T-cell (primary cell): Measurements from ENCODE around the gene MDM1. TPM values are rescaled to one million over a fixed set of nuclear protein-coding genes. Genes with fewer than 3 reads are reported as not detected.

Source experiments
- ATAC-seq, 4 experiments: fragments of 200-7000 bp in 3 of 4; fragments of 150-1000 bp in 1 of 4; cut with Tn5 transposase; replicated peaks in 1 of 4; 1 replicate in 3 of 4; 2 replicates in 1 of 4; pipeline ENCODE4 v1.10.0; 2021; ENCODE audit warnings: moderate library complexity in 3 of 4, mild to moderate bottlenecking in 2 of 4, moderate number of reproducible peaks in 1 of 4
- CTCF ChIA-PET, 2 donors: fragments of 300-600 bp; sonication (Branson Sonifier 250); formaldehyde crosslinking; loops; one replicate each; lab custom pipeline; 2022; ENCODE audit warnings: antibody characterized with exemption in 2 of 2; lab: Charles Lee
- POLR2A ChIA-PET, 2 donors: fragments of 300-600 bp; sonication (Branson Sonifier 250); formaldehyde crosslinking; loops; one replicate each; lab custom pipeline; 2022; ENCODE audit warnings: antibody characterized with exemption in 2 of 2; lab: Charles Lee
- DNase-seq, 35 experiments: peaks; one replicate each; pipeline versions ENCODE4 v3.0.0 to v3.0.0-alpha.2; 2013 to 2023
- H3K27ac ChIP-seq: one replicate; pipeline ENCODE4 v1.5.1; 2013; ENCODE audit warnings: low read length
- H3K27me3 ChIP-seq, 2 experiments: replicated peaks in 1 of 2; 1 replicate in 1 of 2; 2 replicates in 1 of 2; pipeline versions ENCODE4 v1.6.1 to v1.7.0; 2013; ENCODE audit warnings: low read length in 1 of 2, mixed read lengths in 1 of 2; ENCODE audit not compliant: control insufficient read depth in 2 of 2, insufficient read depth in 2 of 2; ENCODE audit errors: extremely low read depth in 1 of 2
- H3K36me3 ChIP-seq, 2 donors: 1 replicate in 1 of 2; 2 replicates in 1 of 2; pipeline versions ENCODE4 v1.6.1 to v1.7.0; 2013; ENCODE audit warnings: low read length in 1 of 2; ENCODE audit not compliant: control insufficient read depth in 2 of 2, insufficient read depth in 1 of 2; ENCODE audit errors: extremely low read depth in 1 of 2
- H3K4me1 ChIP-seq, 2 experiments: 1 replicate in 1 of 2; 2 replicates in 1 of 2; pipeline versions ENCODE4 v1.6.1 to v1.7.0; 2013; ENCODE audit warnings: low read length in 2 of 2, mixed read lengths in 1 of 2; ENCODE audit not compliant: insufficient read depth in 2 of 2, control insufficient read depth in 1 of 2; ENCODE audit errors: extremely low read depth in 1 of 2
- H3K4me3 ChIP-seq, 2 donors: 1 replicate in 1 of 2; 2 replicates in 1 of 2; pipeline versions ENCODE4 v1.5.1 to v1.7.0; 2013; ENCODE audit warnings: mild to moderate bottlenecking in 2 of 2, low read length in 1 of 2, moderate library complexity in 1 of 2; ENCODE audit not compliant: control insufficient read depth in 1 of 2; ENCODE audit errors: extremely low read depth in 1 of 2
- H3K9me3 ChIP-seq: 2 replicates; pipeline ENCODE4 v1.7.0; 2013
- H3K27ac Mint-ChIP-seq, 2 donors: one replicate each; pipeline ENCODE4 v1.8.0; 2020 to 2021; ENCODE audit warnings: mild to moderate bottlenecking in 2 of 2, mixed read lengths in 2 of 2
- H3K27me3 Mint-ChIP-seq, 2 donors: one replicate each; pipeline ENCODE4 v1.8.0; 2021 to 2022; ENCODE audit warnings: mixed read lengths in 2 of 2
- H3K36me3 Mint-ChIP-seq: one replicate; pipeline ENCODE4 v1.8.0; 2021; ENCODE audit warnings: mixed read lengths
- H3K4me1 Mint-ChIP-seq, 3 donors: one replicate each; pipeline ENCODE4 v1.8.0; 2020 to 2022; ENCODE audit warnings: mixed read lengths in 3 of 3, mild to moderate bottlenecking in 1 of 3
- H3K4me3 Mint-ChIP-seq, 3 donors: one replicate each; pipeline ENCODE4 v1.8.0; 2020 to 2022; ENCODE audit warnings: mild to moderate bottlenecking in 3 of 3, mixed read lengths in 3 of 3, moderate library complexity in 3 of 3
- H3K9me3 Mint-ChIP-seq, 3 donors: one replicate each; pipeline ENCODE4 v1.8.0; 2020 to 2022; ENCODE audit warnings: mixed read lengths in 3 of 3
- WGBS: methylation state at CpG from one replicate; pipeline ENCODE4 v1.1.5; 2013; ENCODE audit warnings: missing lambda C conversion rate; ENCODE audit not compliant: insufficient coverage; 5-methylcytosine and 5-hydroxymethylcytosine counted together
- total RNA-seq, 35 experiments: library from RNA in 6 of 35; stranded (reverse) in 6 of 35; fragments of 120-200 nt in 1 of 35; gene quantifications; one replicate each; pipeline versions ENCODE4 v1.2.1 to v1.2.4 and lab custom pipeline; 2013 to 2026

The MDM1 gene
- total RNA-seq, 5 donors from 2014 or later (not counting 1 experiment from before 2014, with no cell fraction given): 21.1 to 25.7 (median 23.8) TPM

- no peaks in the 10 kb centered on the region for H3K9me3 ChIP-seq
- Mint-ChIP-seq H3K36me3 (peaks cover 25% of the 10 kb centered on the region), H3K27me3 (no peaks in the 10 kb centered on the region), H3K4me3 (no peak overlapping the region), H3K4me1 (peaks cover 2 to 7% (median 3%) of the 10 kb centered on the region in 3 donors), H3K9me3 (no peaks in the 10 kb centered on the region), H3K27ac (no peak overlapping the region)
- peaks cover 3 to 5% of the 10 kb centered on the region in 2 donors for H3K36me3 ChIP-seq
- DNase-seq (no peak), ATAC-seq (no peak)
- CTCF ChIA-PET: interaction anchor here (0.7 to 3.5 kb wide), 5 partner anchors 98 to 965 kb away, joined by 3 to 21 read pairs (median 14); no protein-coding TSS in a partner anchor
- no CpG with 5 or more reads among the region's 2 CpGs for WGBS
- POLR2A ChIA-PET: interaction anchor here in 1 of 2 donors (0.8 kb wide), 1 partner anchor 347 kb away, joined by 3 read pairs; no protein-coding TSS in a partner anchor
- no peaks in the 10 kb centered on the region for H3K27me3 ChIP-seq
- H3K4me1 ChIP-seq: no peaks in the 10 kb centered on the region
- no peak overlapping the region for H3K27ac ChIP-seq
- no peak overlapping the region for H3K4me3 ChIP-seq
Observed at GRCh38 chr12:68321140-68321539, 11.0 kb downstream of the MDM1 start.

- WGBS: 91% methylated on average over 5 of the region's 11 CpGs
- no peaks in the 10 kb centered on the region for H3K4me1 ChIP-seq
- no peak for DNase-seq
- Mint-ChIP-seq H3K27ac (no peak overlapping the region), H3K36me3 (peaks cover 21% of the 10 kb centered on the region), H3K4me1 (peaks cover 0 to 3% (median 0%) of the 10 kb centered on the region in 3 donors), H3K27me3 (no peaks in the 10 kb centered on the region), H3K4me3 (no peak overlapping the region), H3K9me3 (no peaks in the 10 kb centered on the region)
- H3K9me3 ChIP-seq: no peaks in the 10 kb centered on the region
- CTCF ChIA-PET: interaction anchor here (0.7 to 3.5 kb wide), 11 partner anchors 11 to 964 kb away, joined by 3 to 21 read pairs (median 3); no protein-coding TSS in a partner anchor
- H3K36me3 ChIP-seq: peaks cover 0 to 6% of the 10 kb centered on the region in 2 donors
- ATAC-seq: no peak
- H3K4me3 ChIP-seq: no peak overlapping the region
- POLR2A ChIA-PET: interaction anchor here (0.5 to 0.7 kb wide), 2 partner anchors 24 to 64 kb away, joined by 4 to 8 read pairs; no protein-coding TSS in a partner anchor
- no peak overlapping the region for H3K27ac ChIP-seq
- no peaks in the 10 kb centered on the region for H3K27me3 ChIP-seq
Observed at GRCh38 chr12:68319988-68320623, 12.1 kb downstream of the MDM1 start.

- ATAC-seq: no peak
- H3K27ac Mint-ChIP-seq: no peak overlapping the region
- H3K9me3 ChIP-seq: no peaks in the 10 kb centered on the region
- H3K4me3 Mint-ChIP-seq: no peak overlapping the region
- H3K4me1 Mint-ChIP-seq: no peaks in the 10 kb centered on the region
- H3K27ac ChIP-seq: no peak overlapping the region
- no peak overlapping the region for H3K4me3 ChIP-seq
- no peaks in the 10 kb centered on the region for H3K4me1 ChIP-seq
- CTCF ChIA-PET: interaction anchor here (0.7 to 3.7 kb wide), 20 partner anchors 15 to 1592 kb away, joined by 3 to 69 read pairs (median 4); partner anchors contain the start of genes IL26 (in 2 of the 2), MDM1 (in 1 of the 2) and MDM2 (in 1 of the 2)
- DNase-seq: peak in 24 of 35 experiments; percentile 4 to 78 (median 34)
- H3K27me3 ChIP-seq: no peaks in the 10 kb centered on the region
- no peaks in the 10 kb centered on the region for H3K27me3 Mint-ChIP-seq
- H3K36me3 ChIP-seq: peaks cover 0 to 22% of the 10 kb centered on the region in 2 donors
- H3K36me3 Mint-ChIP-seq: peaks cover 16% of the 10 kb centered on the region
- WGBS: no CpG with 5 or more reads among the region's 1 CpG
- POLR2A ChIA-PET: interaction anchor here (0.6 kb wide), 2 partner anchors 255 to 490 kb away, joined by 5 read pairs; no protein-coding TSS in a partner anchor
- no peaks in the 10 kb centered on the region for H3K9me3 Mint-ChIP-seq
Observed at GRCh38 chr12:68317047-68317667, 15.0 kb downstream of the MDM1 start.

GRCh38 chr12:68310370-68310769 is 21.8 kb downstream of the MDM1 start:
- no peaks in the 10 kb centered on the region for H3K9me3 Mint-ChIP-seq
- H3K4me3 Mint-ChIP-seq: no peak overlapping the region
- Histone ChIP-seq H3K36me3 (peaks cover 0 to 53% of the 10 kb centered on the region in 2 donors), H3K4me1 (no peaks in the 10 kb centered on the region), H3K27ac (no peak overlapping the region), H3K9me3 (no peaks in the 10 kb centered on the region), H3K27me3 (no peaks in the 10 kb centered on the region), H3K4me3 (no peak overlapping the region)
- peaks cover 36% of the 10 kb centered on the region for H3K36me3 Mint-ChIP-seq
- H3K4me1 Mint-ChIP-seq: peaks cover 0 to 10% (median 1%) of the 10 kb centered on the region in 3 donors
- ChIA-PET CTCF (no interaction called here), POLR2A (no interaction called here)
- H3K27ac Mint-ChIP-seq: no peak overlapping the region
- DNase-seq (no peak), ATAC-seq (no peak)
- no CpG with 5 or more reads among the region's 2 CpGs for WGBS
- H3K27me3 Mint-ChIP-seq: no peaks in the 10 kb centered on the region

- Mint-ChIP-seq H3K36me3 (peaks cover 49% of the 10 kb centered on the region), H3K27me3 (no peaks in the 10 kb centered on the region), H3K9me3 (no peaks in the 10 kb centered on the region), H3K27ac (no peak overlapping the region), H3K4me1 (peaks cover 0 to 10% (median 1%) of the 10 kb centered on the region in 3 donors), H3K4me3 (no peak overlapping the region)
- no peak overlapping the region for H3K4me3 ChIP-seq
- H3K27ac ChIP-seq: no peak overlapping the region
- peaks cover 0 to 39% of the 10 kb centered on the region in 2 donors for H3K36me3 ChIP-seq
- ChIA-PET CTCF (no interaction called here), POLR2A (no interaction called here)
- no peaks in the 10 kb centered on the region for H3K9me3 ChIP-seq
- no peak for ATAC-seq
- WGBS: no CpG with 5 or more reads among the region's 1 CpG
- no peaks in the 10 kb centered on the region for H3K27me3 ChIP-seq
- DNase-seq: no peak
- no peaks in the 10 kb centered on the region for H3K4me1 ChIP-seq
Observed at GRCh38 chr12:68306564-68306963, 25.6 kb downstream of the MDM1 start.

GRCh38 chr12:68305278-68305677 is 26.9 kb downstream of the MDM1 start:
- WGBS: 100% methylated on average over 2 of the region's 3 CpGs

More at GRCh38 chr12:68305278-68305677, 26.9 kb downstream of the MDM1 start:
- Mint-ChIP-seq H3K36me3 (peaks cover 62% of the 10 kb centered on the region), H3K4me1 (peaks cover 0 to 10% (median 1%) of the 10 kb centered on the region in 3 donors), H3K9me3 (peaks cover 0 to 3% (median under 1%) of the 10 kb centered on the region in 3 donors), H3K27ac (peak overlapping the region in 1 of 2 donors; percentile 8), H3K27me3 (no peaks in the 10 kb centered on the region), H3K4me3 (no peak overlapping the region)
- Histone ChIP-seq H3K4me1 (no peaks in the 10 kb centered on the region), H3K36me3 (peaks cover 0 to 27% of the 10 kb centered on the region in 2 donors), H3K27me3 (no peaks in the 10 kb centered on the region), H3K4me3 (no peak overlapping the region), H3K27ac (no peak overlapping the region), H3K9me3 (peaks cover under 1% of the 10 kb centered on the region)
- no peak for ATAC-seq
- CTCF ChIA-PET: no interaction called here
- DNase-seq: no peak
- POLR2A ChIA-PET: interaction anchor here in 1 of 2 donors (0.5 to 0.6 kb wide), 2 partner anchors 22 to 934 kb away, joined by 3 read pairs; no protein-coding TSS in a partner anchor
